Measurements from ENCODE around the gene ME3.

DNA sequence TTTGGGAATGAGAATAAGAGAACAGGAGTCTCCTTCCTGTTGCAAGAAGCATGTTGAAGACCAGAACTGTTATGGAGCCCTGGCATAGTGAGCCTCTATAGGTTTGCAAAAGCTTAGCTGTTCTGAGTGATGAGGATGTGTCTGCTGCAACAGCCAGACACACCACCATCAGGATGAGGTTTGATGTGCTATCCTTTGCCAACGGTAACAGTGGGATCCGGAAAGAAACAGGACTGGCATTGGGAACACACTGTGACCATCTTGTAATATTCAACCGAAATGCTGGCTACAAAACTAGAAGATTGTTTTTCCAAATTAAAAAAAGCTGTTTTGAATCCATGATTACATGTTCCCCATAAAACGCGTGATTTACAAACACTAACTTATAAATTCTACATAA, 117.0 kb downstream of the ME3 start:
- TF ChIP-seq, protein P1, sequence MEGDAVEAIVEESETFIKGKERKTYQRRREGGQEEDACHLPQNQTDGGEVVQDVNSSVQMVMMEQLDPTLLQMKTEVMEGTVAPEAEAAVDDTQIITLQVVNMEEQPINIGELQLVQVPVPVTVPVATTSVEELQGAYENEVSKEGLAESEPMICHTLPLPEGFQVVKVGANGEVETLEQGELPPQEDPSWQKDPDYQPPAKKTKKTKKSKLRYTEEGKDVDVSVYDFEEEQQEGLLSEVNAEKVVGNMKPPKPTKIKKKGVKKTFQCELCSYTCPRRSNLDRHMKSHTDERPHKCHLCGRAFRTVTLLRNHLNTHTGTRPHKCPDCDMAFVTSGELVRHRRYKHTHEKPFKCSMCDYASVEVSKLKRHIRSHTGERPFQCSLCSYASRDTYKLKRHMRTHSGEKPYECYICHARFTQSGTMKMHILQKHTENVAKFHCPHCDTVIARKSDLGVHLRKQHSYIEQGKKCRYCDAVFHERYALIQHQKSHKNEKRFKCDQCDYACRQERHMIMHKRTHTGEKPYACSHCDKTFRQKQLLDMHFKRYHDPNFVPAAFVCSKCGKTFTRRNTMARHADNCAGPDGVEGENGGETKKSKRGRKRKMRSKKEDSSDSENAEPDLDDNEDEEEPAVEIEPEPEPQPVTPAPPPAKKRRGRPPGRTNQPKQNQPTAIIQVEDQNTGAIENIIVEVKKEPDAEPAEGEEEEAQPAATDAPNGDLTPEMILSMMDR (conservative IDR thresholded peaks at IDR 0.05 in 1 of 2, IDR thresholded peaks at IDR 0.05 in 1 of 2; ENCODE audit: low read depth in 1 of 2, low read length in 2 of 2) = no peak
- TF ChIP-seq EZH2 (IDR thresholded peaks at IDR 0.05; ENCODE audit: low read length, missing control alignments) = no peak

Data from fibroblast of lung (primary cell).